ENCODE results near the gene AFF3.
"Not testable (repeated sequence)": the region's sequence is repeated elsewhere in the genome, so short reads cannot be mapped to it uniquely, and the experiment has no call there.

Gene AFF3

DNA sequence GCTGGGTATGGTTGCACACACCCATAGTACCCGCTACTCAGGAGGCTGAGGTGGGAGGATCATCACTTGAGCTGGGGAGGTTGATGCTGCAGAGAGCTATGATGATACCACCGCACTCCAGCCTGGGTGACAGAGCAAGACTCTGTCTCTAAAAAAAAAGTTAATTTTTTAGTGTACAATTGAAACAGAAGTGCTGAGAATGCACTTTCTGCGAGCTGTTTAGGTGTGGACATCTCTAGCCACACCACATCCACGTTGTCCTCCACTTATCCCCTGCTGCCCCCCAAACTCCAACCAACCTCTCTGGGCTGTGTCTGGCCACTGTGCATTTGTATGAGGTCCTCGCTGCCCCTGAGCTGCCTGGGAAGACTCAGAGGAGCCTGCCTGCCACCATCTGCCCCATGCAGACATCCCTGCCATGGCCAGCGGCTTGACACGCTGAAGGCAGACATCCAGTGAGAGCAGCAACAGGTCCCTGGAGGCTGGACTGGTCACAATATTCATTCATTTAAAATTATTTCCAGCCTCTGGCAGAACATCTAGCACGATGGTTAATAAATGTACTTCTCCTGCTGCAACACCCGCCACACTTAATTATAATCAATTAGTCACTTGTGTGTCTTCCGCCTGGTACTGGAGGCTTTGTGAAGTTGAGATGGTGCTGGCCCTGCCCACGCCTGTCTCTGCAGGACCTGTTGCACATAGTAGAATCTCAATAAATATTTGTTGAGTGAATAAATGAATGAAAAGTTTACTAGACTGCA is 3.7 kb upstream of the AFF3 start:
- DNase-seq (no peak), ATAC-seq (no peak)

DNA sequence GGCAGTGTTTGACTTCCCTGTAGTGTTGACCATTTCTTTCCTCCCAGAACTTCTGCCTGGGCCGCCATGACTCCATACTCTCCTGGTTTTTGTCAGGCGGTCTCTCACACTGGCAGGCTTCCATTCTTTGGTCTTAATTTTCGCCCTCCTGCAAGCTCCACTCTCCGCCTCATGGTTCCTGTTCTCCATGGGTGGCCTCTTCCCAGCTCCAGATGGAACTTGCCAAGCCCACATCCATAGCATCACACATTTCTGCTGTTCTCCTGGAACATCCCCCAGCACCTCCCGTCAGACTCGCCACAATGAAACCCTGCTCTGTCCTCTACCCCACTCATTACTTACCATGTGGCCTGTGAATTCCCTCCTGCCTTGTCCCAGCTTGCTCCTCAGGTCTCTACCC is 896 bp upstream of the AFF3 start:
- DNase-seq (no peak), ATAC-seq (no peak)

DNA sequence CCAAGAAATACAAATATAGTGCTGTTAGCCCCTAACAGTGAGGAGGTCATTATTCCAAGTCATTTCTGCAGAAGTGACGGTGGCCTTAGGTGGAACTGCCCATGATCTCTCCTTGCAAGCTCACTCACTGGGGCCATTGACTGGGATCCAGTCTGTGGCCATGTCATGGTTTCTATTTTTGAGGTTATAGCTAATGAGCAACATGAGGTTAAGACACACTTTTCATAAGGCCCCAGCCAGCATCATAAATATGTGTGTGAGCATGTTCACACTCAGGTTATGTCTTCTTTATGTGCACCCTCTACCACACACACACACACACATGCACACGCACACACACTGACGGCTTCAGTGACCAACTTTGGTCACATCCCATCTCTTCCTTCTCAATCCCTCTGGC is 484 bp downstream of the AFF3 start:
- no peak for ATAC-seq
- peak; percentile 4 for DNase-seq

DNA sequence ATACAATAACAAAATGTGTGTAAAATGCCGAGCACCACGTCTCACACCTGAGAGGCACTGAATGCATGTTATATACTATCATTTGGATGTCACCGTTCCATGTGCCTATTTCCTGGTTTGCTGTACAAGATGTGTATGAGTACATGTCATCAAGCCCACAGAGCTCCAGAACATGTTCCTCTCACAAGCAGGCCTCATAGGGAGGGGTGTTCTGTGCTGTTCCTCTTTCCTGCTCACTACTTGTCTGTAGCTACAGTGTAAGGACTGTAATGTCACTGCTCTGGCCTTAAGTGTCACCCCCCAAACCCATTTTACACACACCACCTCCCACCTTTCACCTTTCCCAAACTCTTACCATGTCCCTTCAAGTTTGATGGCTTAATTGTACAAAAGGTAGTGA is 1.8 kb downstream of the AFF3 start:
- no peak for ATAC-seq
- peak; percentile 5 for DNase-seq

DNA sequence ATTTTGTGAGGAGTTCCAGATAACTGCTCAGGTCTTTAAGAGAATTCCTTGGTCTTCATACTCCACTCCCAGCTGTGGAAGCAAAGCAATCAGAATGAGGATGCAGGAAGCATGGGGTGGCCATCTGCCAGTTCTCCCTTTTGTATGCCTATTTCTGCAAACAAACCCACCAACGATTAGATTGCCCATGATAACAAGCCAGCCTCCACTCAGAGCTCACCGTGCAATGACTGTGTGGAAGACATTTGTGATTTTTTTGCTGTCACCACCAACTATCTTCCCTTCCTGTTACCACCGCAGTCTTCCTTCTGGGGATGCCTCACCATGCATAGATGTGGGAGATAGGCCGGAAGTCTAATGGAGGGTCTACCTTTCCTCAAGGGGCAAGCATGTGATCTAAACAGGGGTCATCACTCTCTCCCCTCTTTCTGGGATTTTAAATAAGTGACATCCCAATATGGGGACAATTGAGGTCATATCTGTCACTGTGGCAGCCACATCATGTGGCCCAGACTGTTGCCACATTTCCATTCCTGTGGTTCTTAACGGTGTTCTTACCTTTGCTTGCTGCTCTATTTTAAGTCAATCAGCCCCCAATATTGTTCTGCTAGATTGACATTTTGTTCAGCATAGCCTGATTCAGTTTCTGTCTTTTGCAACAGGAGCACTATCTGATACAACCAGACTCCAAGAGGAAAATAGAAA is 4.4 kb downstream of the AFF3 start:
- peak; percentile 49 for ATAC-seq
- DNase-seq: no peak

DNA sequence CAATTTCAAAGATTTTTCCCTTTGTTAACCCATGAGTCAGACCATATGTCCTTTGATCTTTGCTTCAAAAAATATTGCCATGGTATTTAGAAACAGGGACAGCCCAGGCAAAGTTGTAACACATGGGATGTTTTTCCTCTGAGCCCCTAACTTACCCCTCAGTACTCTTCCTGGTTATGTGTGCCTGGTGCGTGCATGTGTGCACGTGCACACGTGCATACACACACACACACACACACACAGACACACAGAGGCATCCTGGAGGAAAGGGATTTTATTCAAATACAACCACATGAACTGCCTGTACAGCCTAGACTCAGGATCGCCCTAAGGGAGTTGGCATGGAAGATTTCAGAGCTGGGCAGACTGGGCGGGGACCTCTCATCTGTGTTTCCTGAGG is 5.1 kb downstream of the AFF3 start:
- no peak for ATAC-seq
- DNase-seq: no peak

DNA sequence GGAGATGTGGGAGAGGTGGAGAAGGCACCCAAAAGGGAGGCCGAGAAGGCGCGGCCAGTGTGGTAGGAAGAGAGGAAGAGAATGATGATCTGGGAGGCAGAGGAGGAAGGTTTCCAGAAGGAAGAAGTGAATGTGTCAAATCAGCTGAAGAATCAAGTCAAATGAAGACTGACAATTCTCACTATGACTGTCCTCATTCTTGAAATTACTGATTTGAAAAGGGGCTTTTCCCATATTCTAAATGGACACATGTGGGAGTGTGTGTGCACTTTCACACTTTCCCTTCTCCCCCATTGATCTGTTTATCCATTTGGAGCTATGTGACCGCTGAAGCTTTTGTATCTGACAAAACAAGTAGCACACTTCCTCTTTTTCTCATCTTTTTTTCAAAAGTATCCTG is 6.1 kb downstream of the AFF3 start:
- ATAC-seq (peak; percentile 51), DNase-seq (no peak)

DNA sequence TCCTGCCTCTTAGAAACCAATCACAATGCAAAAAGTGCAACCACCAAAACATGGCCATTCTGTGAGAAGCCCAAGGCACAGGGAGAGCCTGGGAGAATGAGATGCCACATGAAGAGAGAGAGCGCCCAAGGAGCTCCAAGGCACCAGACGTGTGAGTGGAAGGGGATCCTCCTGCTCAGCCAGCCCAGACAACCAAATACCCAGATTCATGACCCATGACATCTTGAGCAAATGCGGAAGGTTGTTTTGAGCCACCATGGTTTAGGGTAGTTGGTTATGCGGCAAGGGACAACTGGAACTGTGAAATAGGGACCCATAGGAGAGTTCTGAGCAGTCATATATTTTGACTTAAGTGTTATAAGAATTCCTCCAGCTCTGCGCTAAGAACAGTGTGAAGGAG is 7.0 kb downstream of the AFF3 start:
- ATAC-seq (no peak), DNase-seq (no peak)

DNA sequence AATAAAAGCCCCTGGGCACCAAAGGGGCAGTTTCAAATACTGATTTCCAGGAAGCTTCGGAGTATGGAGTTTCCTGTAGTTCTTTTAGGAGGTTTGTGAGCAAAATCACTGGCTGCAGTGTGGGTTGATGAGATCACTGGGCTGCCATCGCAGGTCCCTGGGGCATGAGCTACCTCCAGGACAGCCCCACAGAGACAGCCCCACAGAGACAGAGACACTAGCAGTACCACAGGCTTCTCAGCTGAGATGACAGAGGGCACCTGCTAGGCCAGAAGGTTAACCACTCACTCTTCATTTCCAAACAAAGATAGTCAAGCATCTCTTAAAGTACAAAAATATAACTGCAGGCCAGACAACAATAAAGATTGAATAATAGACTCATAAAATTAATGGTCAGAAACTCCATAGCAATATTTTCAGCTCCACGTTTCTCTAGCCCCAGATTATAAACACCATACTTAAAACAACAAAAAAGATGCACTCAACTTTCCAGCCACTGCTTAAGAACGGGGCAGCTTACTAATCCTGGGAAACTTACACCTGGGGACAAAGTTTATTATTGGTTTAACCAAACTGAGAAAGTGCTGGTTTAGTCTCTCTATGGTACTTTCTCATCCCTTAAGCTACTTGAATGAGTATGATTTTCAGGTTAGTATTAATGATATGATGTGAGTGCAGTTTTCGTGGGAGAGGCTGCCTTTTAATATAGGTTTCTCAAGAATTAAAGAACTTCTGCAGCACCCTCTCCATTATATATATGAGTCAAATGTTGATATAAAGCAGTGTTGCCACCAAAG is 11.6 kb downstream of the AFF3 start:
- DNase-seq (no peak), ATAC-seq (peak; percentile 53)

DNA sequence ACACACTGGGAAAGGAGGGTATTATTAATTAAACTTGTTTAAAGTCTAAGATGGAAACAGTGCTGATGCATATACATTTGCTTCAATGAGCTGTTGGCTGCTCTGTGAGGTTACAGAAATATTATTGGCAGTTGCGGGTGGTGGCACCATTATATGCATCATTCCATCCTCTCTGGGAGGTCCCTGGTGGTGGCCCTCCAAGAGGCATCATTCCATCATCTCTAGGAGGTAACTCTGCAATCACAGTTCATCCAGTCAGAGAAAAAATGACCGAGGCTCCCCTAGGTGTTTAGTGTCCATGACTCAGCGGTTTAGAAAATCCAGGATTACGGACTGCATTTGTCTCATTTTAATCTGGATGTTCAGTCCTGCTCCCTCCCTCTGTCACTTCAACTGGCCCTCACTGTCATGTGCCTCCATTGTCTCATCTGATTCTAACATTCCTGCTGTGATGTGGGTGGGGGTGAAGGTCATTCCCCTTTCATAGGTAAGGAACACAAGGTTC is 15.4 kb downstream of the AFF3 start:
- DNase-seq: no peak
- ATAC-seq: no peak

DNA sequence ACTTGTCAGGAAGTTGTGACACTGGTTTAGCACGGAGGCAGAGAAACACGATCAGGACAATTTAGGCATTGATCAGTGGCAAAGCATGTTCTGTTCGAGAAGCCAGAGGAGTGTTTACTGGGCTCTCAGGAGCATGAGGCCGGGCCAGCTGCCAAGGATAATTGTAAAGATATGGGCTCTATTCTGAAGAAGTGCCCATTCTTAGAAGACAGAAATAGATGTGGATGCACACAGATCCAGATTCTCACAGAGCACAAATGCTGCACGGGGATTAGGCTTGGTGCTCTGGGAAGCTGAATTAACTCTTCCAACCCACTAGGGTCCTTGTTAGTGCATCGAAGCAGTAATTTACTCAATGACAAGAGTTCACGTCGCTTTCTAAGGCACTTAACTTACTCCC is 16.2 kb downstream of the AFF3 start:
- DNase-seq: no peak
- no peak for ATAC-seq

DNA sequence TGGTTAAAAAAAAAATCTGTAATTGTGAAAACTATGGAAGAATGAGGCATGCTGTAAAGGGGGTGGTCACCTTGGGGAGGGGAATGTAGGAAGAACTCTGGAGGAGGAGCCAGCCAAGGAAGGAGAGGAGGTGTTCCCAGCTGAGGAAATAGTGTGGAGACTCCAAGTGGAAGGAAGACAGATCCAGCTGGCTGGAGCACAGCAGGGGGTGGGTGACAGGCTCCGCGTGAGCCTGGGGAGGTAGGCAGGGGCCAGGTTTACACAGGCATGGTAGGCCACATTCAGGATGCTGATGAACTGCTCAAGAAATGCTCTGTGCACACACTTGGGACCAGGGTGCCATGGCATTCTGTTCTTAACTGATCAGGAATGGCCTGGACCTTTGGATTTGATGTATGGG is 16.8 kb downstream of the AFF3 start:
- ATAC-seq (no peak), DNase-seq (no peak)

DNA sequence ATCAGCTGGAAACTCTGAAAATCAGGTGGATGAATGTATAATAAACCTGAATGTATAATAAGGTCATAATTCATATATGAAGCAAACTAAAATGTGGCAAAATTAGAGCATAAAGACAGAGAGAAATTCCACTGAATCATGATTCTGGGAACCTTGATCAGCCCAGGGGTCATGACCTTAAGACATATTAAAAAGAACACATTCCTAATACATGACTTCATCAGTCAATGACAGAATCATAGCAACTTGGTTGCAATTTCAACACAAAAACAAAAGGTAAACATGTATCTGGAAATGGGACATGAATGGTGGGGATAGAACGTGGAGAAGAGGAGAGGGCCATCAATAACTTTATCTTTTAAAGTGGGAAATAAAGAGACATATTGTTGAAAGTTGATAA is 17.6 kb downstream of the AFF3 start:
- ATAC-seq (no peak), DNase-seq (no peak)

DNA sequence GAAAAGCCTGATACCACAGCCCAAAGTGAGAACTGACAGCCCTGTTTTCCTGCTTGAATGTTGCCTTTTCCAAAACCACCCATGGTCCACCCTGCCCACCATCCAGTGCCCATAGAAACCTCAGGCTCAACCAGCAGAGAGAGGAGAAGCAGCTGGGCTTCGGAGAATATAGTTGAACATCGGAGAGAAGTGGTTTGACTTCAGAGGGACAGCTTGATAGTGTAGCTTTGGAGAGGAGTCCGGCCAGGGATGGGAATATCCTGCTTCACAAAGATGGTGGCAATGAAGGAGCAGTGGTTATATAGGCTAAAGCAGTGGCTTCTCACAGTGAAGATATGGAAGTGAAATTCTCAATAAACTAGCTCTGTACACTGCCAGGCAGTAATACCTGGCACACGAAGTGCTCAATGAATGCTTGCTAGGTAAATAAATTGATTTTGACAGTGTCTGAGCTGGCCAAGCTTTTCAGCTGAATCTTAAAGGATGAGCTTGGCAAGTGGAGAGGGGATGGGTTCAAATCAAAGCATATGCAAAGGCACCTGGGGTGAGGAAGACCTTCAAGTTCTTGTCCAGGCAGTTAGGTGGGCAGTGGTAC is 21.2 kb downstream of the AFF3 start:
- ATAC-seq (no peak), DNase-seq (no peak)

DNA sequence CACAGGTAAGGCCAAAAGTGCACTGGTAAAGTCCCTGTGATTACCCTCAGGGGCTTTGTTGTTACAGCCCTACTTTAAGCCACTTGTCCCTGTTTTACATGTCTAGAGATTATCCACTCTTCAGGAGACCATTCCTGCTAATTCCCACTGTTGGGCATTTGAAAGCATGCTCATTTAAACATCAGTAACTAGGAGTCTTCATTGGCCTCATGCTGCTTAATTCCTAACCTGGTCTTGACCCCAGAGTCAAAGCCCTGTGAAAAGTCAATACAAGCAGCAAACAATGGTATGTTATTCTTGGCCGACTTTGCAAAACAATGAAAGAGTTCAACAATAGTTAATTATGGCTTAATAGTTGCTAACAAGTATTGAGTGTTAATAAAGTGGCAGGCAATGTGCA is 23.2 kb downstream of the AFF3 start:
- ATAC-seq: no peak
- DNase-seq: no peak

DNA sequence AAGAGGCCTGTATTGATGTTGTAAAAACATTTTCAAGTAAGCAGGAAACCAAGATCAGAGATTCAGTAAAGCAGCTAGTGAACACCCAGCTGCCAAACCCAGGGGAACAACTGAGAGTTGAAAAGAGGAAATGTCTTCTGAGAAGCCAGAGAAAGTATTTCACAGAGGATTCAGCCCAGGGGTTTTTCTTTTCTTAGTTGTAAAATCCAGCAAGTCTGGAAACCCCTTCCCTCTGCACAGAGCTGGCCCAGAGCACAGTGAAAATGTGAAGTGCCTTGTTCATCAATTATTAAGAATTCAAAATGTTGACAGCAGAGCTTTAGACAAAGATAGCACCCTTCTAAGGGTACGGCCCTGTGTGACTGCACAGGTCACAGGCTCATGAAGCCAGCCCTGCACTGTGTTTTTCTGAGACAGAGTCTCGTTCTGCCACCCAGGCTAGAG is 28.4 kb downstream of the AFF3 start:
- DNase-seq: no peak
- peak; percentile 26 for ATAC-seq

DNA sequence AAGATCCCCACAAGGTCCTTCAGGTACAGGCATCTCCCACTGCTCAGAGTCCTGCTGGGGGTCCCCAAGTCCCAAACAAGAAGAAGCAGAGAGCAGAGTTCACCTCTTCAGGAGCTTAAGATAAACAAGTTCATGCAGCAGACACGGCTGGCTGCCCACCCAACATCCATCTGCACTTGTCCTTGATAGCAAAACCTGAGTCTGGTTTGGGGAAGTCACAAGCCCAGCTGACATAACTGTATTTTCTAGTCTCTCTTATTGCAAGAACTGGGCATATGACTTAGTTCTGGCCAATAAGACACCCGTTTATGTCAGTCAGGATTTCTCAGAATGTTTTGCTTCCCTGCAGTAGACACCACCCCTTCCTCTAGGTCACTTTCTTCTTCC is 31.8 kb downstream of the AFF3 start:
- DNase-seq: no peak
- no peak for ATAC-seq

DNA sequence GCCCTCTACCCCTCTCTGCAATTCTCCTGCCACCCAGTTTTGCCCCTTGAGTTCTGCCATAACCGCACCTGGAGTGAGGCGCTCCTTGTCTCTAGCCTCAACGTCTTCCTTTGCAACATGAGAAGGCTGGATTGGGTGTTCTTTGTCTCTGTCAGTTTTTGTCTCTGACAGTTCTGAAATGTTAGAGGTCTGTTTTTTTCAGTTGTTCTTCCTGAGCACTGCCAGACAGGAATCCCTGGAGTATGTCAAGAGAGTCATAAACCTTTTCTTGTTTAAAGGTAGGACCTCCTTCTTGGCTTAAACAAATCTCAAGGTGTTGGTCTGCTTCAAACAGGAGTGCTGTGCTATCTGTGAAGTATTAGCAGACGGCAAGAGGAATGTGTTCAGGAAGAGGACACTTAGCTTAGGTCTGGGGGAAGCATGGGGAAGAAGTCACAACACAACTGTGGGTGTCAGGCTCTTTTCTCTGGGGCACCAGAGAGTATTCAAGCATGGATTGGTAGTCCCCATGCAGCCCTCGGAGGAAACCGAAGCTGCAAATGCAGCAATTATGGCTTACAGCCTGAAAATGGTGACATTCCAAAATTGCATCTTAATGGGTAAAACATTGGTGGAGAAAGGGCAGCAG is 32.3 kb downstream of the AFF3 start:
- ATAC-seq (no peak), DNase-seq (no peak)

DNA sequence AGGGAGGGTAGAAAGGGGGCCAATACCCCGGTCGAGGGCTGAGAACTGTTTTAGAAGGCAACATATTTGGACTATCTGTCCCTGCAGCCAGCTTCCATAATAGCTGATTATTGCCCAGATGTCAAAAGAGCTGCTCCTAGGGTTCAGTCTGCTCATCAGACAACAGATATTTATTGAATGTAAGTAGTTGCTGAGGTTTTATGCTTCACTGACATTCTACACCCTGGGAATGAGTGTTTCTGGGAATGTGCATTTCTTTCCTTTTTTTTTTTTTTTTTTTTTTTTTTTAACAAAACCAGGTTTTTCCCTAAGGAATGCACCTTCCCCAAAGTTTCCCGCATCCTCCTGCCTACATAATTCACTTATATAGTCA is 33.8 kb downstream of the AFF3 start:
- not testable (repeated sequence) for ATAC-seq, DNase-seq

DNA sequence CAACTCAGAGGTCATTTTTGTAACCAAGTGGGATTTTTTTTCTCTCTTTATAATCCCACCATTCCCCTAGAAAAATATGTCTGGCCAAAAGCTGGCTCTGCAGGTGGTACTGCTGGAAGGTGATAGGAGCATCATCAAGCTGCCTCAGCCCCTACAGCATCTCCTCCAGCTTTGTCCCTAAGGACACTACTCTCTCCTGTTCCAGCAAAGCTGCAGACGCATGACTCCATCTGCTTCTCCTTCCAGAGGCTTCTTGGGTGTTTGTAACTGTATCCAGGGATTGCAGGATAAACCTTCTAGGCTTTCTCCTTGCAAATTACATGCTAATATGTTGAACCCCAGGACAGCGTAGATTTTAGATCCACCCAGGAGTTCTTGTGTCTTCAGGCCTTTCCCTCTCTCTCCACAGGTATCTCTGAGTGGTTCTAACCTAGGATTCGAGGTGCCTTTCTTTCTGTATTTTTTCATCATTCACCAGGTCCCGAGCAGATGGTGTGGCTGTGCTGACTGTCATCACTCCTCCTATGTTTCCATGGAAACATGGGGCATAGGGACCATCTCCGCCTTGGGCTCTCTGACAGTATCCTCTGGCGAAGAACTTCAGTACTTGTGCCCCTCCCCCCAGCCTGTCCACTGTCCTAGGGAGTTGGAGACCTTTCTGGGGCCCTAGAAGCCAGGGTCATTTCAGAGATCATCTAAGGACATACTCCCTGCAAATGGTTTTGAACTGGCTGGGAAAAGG is 34.3 kb downstream of the AFF3 start:
- ATAC-seq (no peak), DNase-seq (no peak)

DNA sequence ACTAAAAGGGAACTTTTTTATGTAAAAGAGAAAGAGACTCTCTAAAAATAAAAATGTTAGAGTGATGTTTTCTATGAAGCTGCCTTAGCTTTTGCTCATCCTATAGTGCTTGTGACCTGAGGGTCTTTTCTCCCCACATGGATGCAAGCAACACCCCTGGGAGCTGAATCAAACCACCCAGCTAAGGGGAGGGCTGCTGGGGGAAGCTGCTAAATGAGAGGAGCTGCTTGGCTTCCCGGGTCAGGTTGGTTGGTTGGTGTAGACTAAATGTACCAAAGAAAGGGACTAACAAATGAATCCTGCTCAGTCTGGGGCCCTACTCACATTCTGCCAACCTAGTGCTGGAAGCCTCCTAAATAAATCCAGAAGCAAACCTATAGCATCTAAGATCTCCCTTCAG is 35.0 kb downstream of the AFF3 start:
- DNase-seq (no peak), ATAC-seq (no peak)
